VCaP (cell line): Measurements from ENCODE around the gene SEZ6L.

Experiments
- H3K27ac ChIP-seq: fragments of 450-650 bp; 2 replicates; pipeline ENCODE4 v1.5.1; 2017
- CTCF ChIP-seq: fragments of 450-650 bp; conservative IDR thresholded peaks from 2 replicates; pipeline ENCODE4 v1.5.1; 2017; ENCODE audit warnings: mild to moderate bottlenecking, moderate library complexity

The SEZ6L gene

GRCh38 chr22:26364066-26365015 is 195.1 kb downstream of the SEZ6L start:
- peak; percentile 86 for TF ChIP-seq CTCF
- no peak overlapping the region for H3K27ac ChIP-seq

GRCh38 chr22:26367402-26368245 is 198.4 kb downstream of the SEZ6L start:
- peak; percentile 90 for TF ChIP-seq CTCF

GRCh38 chr22:26372890-26373289 is 203.6 kb downstream of the SEZ6L start:
- H3K27ac ChIP-seq = no peak overlapping the region
- TF ChIP-seq CTCF = no peak

More at GRCh38 chr22:26367402-26368245, 198.4 kb downstream of the SEZ6L start:
- H3K27ac ChIP-seq = no peak overlapping the region

GRCh38 chr22:26374391-26375026 is 205.2 kb downstream of the SEZ6L start:
- H3K27ac ChIP-seq = no peak overlapping the region
- no peak for TF ChIP-seq CTCF

- TF ChIP-seq CTCF = no peak
- H3K27ac ChIP-seq = no peak overlapping the region
Measured at GRCh38 chr22:26377170-26377830, 208.0 kb downstream of the SEZ6L start.

GRCh38 chr22:26380072-26380830 is 211.0 kb downstream of the SEZ6L start:
- no peak overlapping the region for H3K27ac ChIP-seq
- TF ChIP-seq CTCF = no peak
